ENCODE results near the gene HPS5.
"Not testable (repeated sequence)": the region's sequence is repeated elsewhere in the genome, so short reads cannot be mapped to it uniquely, and the experiment has no call there.

HPS5 gene

GRCh38 chr11:18271206-18271605, 50.7 kb downstream of the HPS5 start:
- no peak for DNase-seq (ENCODE audit: low read depth)

DNA sequence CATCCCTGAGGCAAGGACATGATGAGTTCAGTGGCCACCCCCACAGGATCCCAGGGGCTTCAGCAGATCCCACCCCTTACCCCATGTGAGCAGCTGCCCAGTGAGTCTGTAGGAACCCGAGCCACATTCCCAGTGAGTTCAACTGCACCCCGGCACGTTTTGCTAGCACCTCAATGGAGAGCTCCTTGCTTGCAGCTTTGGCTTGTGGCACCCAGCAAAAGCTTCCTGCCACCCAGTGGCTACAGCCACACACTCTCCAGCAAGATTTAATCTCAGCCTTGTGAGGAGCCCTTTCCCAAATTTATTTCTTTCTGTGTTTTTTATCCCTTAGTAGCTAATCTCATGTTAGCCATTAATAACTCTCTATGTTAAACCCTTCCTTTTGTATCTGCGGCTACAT, 51.8 kb downstream of the HPS5 start:
- no peak for DNase-seq (ENCODE audit: low read depth)

DNA sequence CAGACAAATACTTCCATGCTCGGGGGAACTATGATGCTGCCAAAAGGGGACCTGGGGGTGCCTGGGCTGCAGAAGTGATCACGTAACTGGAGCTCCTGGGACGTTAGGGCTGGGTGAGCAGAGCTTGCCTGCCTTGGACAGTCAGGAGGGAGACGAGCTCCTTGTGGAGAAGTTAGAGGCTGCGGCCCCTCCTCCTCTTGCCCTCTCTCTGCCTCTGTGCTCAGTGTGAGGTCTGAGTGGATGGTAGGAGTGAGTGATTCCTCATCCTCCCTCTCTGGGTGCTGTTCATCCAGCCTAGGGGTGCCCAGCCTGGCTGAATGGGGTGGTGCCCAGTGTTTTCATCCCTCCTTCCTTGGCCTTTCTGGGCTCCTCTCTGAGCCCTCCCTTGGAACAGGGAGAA, 52.7 kb downstream of the HPS5 start:
- DNase-seq (ENCODE audit: low read depth): not testable (repeated sequence)

DNA sequence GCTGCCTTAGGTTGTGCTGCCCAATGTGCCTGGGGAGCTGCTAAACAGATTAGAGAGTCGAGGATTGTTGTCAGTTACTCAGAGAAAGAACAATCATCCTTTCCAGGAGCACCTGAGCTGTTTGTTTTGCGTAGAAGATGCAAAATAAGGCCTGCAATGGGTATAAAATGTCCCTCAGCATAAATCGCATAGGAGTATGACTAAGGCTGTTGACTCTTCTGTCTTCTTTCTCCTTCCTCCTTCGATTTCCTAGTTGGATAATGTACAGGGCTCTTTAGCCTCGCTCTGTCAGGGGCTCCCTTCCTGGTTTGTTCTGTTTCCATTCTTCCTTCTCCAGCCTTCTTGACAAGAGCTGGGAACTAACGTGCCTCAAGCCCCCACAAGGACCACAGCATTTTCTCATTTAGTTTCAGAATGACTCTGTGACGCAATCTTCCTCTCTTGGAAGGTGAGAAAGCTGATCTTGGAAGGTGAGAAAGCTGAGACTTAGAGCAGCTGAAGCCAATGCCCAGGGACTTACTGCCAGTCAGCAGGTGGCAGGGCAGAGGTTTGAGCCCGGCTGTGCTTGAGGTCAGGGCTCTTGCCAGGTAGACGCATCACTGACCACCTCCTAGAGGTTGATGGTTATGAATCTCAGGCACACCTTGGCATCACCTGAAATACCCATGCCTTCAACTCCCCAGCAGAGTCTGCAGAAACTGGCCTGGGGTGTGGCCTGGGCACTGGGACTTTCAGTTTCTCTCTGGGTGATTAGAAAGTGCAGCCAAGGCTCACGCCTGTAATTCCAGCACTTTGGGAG, 54.4 kb downstream of the HPS5 start:
- not testable (repeated sequence) for DNase-seq (ENCODE audit: low read depth)

DNA sequence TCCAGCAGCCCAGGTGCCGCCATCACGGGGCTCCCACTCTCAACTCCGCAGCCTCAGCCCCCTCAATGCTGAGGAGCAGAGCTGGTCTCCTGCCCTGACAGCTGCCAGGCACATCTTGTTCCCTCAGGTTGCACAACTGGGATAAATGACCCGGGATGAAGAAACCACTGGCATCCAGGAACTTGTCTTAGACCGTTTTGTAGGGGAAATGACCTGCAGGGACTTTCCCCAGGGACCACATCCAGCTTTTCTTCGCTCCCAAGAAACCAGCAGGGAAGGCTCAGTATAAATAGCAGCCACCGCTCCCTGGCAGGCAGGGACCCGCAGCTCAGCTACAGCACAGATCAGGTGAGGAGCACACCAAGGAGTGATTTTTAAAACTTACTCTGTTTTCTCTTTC, 56.0 kb downstream of the HPS5 start, which contains the start of gene SAA1:
Gene SAA1, plus strand, starts transcription at position 316 of the 400 bp plus-strand sequence. CDS start 624 bp downstream, outside the sequence.
- no peak for DNase-seq (ENCODE audit: low read depth)

DNA sequence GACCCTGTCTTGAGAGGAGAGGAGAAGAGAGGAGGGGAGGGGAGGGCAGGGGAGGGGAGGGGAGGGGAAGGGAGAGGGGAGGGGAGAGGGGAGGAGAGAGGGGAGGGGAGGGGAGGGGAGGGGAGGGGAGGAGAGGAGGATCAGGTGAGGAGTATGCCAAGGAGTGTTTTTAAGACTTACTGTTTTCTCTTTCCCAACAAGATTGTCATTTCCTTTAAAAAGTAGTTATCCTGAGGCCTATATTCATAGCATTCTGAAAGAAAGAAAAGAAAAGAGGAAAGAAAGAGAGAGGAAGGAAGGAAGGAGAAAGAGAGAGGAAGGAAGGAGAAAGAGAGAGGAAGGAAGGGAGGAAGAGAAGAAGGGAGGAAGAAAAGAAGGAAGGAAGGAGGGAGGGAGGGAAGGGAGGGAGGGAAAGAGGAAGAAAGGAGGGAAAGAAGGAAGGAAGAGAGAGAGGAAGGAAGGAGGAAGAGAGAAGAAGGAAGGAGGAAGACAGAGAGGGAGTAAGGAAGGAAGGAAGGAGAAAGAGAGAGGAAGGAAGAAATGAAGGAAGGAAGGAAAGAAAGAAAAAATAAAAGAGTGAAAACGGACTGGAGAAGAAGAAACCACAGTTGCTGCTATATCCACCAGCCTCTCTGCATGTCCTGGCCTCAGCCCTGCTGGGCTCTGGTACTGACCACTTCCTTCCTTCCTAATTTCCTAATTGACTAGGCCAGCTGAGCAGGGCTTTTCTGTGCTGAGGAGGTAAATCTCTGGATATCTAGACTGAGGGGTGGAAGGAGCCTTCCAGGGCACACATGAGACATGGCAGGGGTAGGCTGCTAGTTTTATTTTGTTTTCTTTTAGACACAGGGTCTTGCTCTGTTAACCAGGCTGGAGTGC, 57.0 kb downstream of the HPS5 start:
- DNase-seq (ENCODE audit: low read depth): no peak

DNA sequence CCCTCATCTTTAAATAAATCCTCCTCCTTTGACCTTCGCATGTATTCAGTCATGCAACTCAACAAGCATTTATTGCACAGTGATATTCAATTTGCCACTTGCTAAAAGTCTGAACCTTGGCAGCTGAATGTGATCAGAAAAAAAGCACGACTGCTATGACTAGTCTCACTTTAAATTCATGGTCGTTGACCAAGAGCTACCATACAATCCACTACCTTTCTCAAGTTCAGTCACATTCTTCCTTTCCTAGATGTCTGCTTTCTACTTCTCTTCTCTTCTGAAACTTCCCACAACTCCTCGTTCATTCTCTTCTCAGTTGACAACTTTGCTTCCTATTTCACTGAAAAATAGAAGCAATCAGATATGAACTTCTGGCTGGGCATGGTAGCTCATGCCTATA, 57.9 kb downstream of the HPS5 start:
- no peak for DNase-seq (ENCODE audit: low read depth)

GRCh38 chr11:18262681-18263350, 59.1 kb downstream of the HPS5 start:
- not testable (repeated sequence) for DNase-seq (ENCODE audit: low read depth)

GRCh38 chr11:18261721-18262120, 60.2 kb downstream of the HPS5 start:
- no peak for DNase-seq (ENCODE audit: low read depth)

GRCh38 chr11:18259259-18259658, 62.7 kb downstream of the HPS5 start:
- DNase-seq (ENCODE audit: low read depth): no peak

GRCh38 chr11:18254781-18255361, 67.1 kb downstream of the HPS5 start:
- DNase-seq (ENCODE audit: low read depth): no peak

DNA sequence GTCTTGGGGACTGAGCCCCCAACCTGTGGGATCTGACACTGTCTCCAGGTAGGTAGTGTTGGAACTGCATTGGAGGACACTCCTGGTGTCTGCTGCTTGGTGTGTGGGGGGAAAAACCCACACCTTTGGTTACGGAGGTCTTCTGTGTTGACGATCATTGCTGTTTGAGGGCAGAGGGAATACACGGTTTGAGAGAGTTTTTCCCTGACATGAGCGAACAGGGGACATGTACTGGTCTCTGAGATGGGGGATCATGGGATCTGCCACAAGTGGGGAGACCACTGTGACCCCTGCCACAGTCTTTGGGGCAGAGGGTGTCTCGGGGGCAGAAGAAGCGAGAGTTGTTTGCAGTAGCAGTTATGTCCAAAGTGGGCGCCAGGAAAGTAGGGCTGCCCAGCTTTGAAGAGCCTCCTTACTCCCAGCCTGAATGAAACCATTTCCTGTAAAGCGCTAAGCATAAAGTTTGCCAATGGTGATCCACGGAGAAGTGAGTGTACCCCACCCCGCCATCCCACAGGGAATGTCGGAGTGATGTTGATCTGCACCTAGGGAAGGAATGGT, 68.1 kb downstream of the HPS5 start:
- DNase-seq (ENCODE audit: low read depth): no peak

DNA sequence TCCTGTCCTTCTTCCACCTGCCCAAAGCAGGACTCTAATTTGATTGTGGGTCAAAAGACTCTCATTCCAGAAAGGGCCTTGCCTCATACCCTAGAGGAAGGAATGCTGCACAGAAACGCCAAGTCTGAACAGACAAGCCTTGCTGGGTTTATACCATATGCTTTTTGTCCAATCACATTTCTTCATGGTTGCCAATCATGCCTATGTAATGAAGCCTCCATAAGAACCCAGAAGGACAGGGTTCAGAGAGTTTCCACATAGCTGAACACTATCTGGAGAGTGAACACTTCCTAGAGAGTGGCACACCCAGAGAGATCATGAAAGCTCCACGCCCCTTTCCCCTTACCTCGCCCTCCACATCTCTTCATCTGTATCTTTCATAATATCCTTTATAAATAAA, 68.7 kb downstream of the HPS5 start:
- no peak for DNase-seq (ENCODE audit: low read depth)

DNA sequence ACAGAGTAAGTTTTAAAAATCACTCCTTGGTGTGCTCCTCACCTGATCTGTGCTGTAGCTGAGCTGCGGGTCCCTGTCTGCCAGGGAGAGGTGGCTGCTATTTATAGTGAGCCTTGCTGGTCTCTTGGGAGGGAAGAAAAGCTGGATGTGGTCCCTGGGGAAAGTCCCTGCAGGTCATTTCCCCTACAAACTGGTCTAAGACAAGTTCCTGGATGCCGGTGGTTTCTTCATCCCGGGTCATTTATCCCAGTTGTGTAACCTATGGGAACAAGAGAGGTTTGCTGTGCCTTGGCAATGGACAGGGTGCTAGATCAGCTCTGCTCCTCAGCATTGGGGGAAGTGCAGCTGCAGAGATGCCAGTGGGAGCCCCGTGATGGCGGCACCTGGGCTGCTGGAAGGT, 73.4 kb downstream of the HPS5 start, which contains the start of gene SAA2:
Gene SAA2, minus strand, starts transcription at position 108 of the 400 bp plus-strand sequence. CDS start 657 bp downstream, outside the sequence.
- no peak for DNase-seq (ENCODE audit: low read depth)

DNA sequence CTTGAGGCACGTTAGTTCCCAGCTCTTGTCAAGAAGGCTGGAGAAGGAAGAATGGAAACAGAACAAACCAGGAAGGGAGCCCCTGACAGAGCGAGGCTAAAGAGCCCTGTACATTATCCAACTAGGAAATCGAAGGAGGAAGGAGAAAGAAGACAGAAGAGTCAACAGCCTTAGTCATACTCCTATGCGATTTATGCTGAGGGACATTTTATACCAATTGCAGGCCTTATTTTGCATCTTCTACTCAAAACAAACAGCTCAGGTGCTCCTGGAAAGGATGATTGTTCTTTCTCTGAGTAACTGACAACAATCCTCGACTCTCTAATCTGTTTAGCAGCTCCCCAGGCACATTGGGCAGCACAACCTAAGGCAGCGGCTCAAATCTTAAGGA, 74.8 kb downstream of the HPS5 start:
- not testable (repeated sequence) for DNase-seq (ENCODE audit: low read depth)

DNA sequence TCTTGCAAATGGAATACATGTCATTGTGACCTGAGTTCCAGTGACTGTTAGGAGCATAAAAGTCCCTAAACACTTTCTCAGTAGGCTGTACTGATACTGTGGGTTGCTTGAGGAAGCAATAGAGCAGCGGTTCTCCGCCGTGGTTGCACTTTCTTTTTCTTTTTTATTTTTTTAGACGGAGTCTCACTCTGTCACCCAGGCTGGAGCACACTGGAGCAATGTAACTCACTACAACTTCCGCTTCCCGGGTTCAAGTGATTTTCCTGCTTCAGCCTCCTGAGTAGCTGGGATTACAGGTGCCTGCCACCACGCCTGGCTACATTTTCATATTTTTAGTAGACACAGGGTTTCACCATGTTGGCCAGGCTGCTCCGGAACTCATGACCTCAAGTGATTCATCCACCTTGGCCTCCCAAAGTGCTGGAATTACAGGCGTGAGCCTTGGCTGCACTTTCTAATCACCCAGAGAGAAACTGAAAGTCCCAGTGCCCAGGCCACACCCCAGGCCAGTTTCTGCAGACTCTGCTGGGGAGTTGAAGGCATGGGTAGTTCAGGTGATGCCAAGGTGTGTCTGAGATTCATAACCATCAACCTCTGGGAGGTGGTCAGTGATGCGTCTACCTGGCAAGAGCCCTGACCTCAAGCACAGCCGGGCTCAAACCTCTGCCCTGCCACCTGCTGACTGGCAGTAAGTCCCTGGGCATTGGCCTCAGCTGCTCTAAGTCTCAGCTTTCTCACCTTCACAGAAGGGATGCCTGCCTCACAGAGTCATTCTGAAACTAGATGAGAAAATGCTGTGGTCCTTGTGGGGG, 75.4 kb downstream of the HPS5 start:
- DNase-seq (ENCODE audit: low read depth): not testable (repeated sequence)

DNA sequence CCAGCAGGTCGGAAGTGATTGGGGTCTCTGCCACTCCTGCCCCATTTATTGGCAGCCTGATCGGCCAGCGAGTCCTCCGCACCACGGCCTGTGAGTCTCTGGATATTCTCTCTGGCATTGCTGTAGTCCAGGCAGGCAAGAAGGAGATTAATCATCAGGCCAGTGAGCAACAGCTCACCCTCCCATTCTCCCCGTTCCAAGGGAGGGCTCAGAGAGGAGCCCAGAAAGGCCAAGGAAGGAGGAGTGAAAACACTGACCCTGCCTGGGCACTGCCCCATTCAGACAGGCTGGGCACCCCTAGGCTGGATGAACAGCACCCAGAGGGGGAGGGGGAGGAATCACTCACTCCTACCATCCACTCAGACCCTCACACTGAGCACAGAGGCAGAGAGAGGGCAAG, 76.5 kb downstream of the HPS5 start:
- no peak for DNase-seq (ENCODE audit: low read depth)

GRCh38 chr11:18243783-18244362, 78.1 kb downstream of the HPS5 start:
- peak; percentile 31 for DNase-seq (ENCODE audit: low read depth)

DNA sequence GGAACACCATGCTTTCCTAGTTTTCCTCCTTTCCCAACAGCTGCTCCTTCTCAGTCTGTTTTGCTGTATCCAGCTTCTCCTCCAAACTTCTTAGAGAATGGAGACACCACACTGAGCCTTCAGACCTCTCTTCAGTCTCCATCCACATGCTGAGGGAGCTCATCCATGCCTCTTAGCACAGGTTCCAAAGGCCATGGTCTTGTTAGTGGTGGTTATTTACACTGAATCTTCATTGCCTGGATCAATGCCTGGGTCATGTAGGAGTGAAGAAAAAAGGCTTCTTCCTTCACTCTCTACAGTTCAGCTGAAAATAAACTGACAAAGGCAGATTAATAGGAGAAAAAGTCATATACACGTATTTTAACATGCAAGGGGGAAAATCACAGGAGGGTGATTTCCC, 82.3 kb downstream of the HPS5 start:
- no peak for DNase-seq (ENCODE audit: low read depth)

DNA sequence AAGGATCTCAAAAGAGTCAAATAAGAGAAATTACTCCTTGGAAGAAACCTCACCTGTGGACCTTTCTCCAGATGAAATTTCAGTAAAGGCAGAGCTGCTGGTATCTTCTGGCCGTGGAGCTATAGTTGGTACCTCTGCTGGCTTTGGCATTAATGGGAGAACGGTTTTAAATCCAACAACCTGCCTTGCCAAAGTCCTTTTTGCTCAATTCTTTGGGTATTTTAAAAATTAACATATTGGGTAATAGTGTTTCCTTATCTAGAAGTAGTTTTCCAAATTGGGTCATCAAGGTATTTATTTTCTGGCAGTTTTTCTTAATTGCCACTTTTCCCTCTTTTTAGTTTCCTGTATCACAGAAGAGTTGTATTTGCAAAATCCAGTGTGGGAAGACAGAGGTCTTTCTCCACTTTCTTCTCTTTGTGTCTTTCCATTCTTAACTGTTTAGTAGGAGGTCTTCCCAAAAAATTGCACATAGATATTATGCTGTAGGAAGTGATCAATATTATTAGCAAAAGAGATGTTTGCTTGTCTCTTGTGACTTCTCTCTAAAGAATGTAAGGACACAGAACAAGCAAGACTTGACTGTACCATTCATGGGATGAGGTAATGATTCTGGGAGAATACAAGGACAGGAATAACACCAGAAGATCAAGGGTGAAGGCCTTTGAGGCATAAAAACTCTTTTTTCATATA, 85.1 kb downstream of the HPS5 start, which contains the start of gene SAA4:
Gene SAA4, minus strand, starts transcription at position 139 of the 693 bp plus-strand sequence. CDS start 876 bp downstream, outside the sequence.
- DNase-seq (ENCODE audit: low read depth): no peak
